NCI-H2196 treated with DMSO at 0.1 percent for 48 hours (cell line): Measurements from ENCODE around the gene ZSCAN22.

Experiments used
- DNase-seq: peaks from one replicate; lab custom pipeline; 2025; ENCODE audit not compliant: unreplicated experiment; lab: John Stamatoyannopoulos, UW

The ZSCAN22 gene

DNA sequence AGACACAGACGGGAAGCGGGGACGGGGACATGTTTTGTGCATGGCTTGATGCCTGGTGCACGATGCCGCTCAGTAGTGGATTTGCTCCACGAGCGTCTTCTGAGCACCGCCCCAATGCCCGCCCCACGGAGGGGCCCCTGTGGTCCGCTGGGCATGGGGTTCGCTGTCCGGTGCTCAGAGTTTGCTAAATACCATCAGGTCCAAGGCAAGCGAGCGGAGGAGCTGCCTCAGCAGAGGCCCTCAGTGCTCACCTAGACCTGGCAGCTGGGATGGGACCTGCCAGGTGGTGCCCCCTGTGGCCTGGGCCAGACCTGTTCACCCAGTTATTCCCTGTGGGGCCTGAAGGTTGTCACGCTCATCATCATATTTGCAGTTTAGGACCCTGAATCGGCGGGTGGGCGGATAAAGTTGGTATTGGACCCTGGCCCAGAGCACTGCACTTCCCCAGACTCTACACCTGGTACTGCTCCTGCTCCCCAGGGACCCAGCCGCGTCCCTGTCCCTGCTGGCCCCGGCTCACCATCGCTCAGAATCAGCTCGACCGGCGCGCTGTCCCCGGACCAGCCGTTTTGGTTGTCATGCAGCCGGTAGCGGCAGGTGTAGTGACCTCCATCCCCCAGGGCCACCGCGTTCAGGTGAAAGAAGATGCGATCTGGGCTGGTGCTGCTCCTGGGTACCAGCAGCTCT, 24.2 kb downstream of the ZSCAN22 start:
- DNase-seq, result no peak

GRCh38 chr19:58351558-58351878, 24.7 kb downstream of the ZSCAN22 start:
- DNase-seq, result no peak

GRCh38 chr19:58351990-58352755, 25.4 kb downstream of the ZSCAN22 start:
- no peak for DNase-seq

GRCh38 chr19:58352760-58353671, 26.2 kb downstream of the ZSCAN22 start, which contains the start of gene A1BG:
A1BG (minus strand) TSS chr19:58353492; CDS start chr19:58353437, 55 bp downstream.
- no peak for DNase-seq

DNA sequence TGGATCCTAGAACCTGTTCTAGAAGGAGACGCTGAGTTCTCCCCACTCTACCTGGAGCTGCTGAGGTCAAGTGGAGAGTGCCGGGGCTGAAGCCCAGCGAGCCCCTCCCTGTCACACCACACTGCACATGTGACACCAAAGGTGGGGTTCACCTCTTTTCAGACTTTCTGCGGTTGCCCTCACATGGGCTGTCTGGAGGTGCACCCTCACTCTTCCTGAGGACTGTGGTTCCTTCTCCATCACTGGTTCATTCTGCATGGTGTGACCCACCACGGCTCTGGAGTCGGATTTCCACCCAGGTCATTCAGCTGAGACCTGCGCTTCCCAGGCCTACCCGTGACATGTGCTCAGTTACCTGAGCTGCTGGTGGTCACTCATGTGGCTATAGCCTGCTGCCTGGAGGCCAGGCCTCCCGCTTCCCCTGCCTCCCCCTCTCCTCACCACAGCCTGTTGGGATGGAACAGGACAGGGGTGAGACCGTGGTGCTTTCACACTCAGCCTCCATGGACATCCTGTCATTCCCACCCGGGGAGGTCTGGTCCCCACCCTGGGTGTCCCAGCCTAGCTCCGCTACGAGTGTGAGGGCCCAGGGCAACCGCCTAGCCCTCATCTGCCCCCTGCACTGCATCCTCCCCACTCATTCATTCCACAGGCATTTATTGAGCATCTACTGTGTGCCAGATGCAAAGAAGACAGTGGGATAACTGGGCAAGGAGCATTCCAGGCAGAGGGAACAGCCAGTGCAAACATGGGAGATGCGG, 27.1 kb downstream of the ZSCAN22 start:
- DNase-seq, result no peak

- DNase-seq, result no peak
These were observed 27.8 kb downstream of the ZSCAN22 start for GRCh38 chr19:58354478-58355030.

DNA sequence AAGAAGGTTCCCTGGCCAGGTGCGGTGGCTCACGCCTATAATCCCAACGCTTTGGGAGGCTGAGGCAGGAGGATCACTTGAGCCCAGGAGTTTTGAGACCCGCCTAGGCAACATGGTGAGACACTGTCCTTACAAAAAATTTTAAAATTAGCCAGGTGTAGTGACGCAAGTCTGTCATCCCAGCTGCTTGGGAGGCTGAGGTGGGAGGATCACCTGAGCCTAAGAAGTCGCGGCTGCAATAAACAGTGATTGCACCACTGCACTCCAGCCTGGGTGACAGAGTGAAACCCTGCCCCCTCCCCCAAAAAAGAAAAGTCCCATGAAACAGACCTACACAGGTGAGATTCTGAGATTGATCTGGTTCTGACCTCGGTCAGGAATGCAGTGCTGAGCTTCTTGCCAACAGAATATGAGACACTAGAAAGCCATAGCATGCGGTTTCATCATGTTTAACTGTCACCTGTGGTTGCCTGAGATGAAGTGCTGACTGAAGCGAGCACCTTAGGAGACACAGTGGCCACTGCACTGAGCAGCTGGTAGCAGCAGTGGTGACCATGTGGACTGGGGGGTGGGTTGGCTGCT, 28.5 kb downstream of the ZSCAN22 start:
- DNase-seq, result no peak

DNA sequence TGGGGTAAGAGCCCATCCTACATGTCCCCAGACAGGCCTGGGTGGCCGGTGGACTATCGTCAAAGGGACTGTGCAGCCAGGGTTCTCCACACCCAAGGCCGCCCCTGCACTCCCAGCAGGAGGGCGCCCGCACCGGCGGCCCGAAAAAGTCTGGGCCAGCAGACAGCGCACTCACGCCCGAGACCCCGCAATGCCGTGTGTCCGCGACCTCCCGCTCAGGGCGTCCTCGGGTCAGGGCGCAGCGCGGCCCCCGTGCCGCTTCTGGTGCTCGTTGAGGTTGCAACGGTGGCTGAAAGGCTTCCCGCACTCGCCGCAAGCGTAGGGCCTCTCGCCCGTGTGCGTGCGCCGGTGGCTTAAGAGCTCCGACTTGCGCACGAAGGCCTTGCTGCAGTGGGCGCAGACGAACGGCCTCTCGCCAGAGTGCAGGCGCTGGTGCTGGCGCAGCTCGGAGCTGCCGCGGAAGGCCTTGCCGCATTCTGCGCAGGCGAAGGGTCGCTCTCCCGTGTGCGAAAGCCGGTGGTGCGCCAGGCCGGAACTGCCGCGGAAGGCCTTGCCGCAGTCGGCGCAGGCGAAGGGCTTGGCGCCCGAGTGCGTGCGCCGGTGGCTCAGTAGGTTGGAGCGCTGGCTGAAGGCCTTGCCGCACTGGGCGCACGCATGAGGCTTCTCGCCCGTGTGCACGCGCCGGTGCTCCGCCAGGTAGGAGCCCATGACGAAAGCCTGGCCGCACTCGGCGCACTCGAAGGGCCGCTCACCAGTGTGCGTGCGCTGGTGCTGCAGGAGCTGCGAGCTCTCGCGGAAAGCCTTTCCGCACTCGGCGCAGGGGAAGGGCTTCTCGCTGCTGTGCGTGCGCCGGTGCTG, 29.3 kb downstream of the ZSCAN22 start:
- no peak for DNase-seq

DNA sequence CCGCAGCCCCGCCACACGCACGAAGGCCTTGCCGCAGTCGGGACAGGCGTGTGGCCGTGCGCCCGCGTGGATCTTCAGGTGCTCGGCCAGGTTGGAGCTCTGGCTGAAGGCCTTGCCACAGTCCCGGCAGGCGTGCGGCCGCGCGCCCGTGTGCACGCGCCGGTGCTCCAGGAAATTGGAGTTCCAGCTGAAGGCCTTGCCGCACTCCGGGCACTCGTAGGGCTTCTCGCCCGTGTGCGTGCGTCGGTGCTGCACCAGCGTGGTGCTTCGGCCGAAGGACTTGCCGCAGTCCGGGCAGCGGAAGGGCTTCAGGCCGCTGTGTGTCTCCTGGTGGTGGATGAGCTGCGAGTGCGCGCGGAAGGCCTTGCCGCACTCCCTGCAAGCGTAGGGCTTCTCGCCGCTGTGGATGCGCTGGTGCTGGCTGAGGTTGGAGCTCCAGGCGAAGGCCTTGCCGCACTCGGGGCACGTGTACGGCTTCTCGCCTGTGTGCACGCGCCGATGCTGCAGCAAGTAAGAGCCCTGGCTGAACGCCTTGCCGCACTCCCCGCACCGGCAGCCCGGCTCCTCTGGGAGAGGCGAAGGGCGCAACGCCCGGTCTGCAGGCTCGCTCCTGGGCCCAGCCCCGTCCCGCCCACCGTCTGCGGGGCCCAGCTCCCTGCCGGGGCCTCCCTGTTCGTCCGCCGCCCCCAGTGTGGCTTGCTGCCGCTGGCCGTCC, 30.1 kb downstream of the ZSCAN22 start:
- no peak for DNase-seq

- no peak for DNase-seq
These were observed 30.8 kb downstream of the ZSCAN22 start for GRCh38 chr19:58357481-58358145.

DNA sequence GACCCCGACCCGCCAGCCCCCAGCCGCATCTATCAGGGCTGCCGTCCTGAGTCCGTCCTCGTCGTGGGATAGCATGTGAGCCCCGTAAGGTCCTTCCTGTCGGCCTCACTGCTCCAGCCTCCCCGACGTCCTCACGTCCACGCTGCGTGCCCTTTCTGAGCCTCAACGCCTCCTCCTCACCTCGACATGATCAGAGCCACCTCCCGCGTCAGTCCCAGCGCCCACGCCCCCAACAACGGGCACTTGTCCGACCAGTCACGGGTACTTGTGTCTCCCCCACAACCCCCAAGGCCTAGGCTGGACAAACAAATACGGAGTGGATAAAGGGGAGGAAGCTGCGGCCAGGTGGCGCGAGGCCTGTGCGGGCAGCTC, 35.1 kb downstream of the ZSCAN22 start:
- DNase-seq, result peak; percentile 48

DNA sequence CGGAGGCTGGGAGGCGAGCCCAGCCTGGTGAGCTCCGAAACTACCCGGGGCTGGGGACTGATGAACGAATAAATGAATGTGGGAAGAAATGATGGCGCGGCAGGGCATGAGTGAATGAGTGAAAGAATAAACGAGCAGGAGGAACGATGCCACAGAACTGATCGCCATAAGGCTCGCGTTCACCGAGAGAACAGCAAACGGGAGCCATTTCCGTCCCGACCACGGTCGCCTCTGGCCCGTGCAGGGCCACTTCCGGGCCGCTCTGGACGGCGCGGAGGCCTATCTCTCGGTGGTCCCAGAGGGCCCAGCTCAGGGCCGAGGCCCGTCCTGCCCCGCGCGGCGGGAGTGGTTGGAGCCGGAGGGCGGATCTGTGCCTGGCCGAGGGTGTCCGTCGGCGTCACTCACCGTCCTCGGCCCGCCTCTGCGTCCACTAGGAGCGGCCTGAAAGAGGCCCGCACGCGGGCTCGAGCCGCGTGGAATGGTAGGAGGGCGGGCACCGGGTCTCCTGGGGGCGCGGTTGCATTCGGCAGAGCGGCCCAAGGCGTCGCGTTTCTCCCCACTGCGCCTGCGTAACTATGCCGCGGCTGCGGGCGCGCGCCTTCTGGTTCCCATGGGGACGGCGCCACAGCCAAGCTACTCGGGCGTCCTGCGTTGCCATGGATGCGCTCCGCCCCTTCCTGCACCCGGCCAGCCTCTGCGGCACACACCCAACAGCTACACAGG, 35.6 kb downstream of the ZSCAN22 start, which contains the start of gene ZNF497:
TSS of gene ZNF497 (minus strand) at position 480 of the 723 bp plus-strand sequence. CDS start 5,116 bp downstream, outside the sequence.
- peak; percentile 96 for DNase-seq

DNA sequence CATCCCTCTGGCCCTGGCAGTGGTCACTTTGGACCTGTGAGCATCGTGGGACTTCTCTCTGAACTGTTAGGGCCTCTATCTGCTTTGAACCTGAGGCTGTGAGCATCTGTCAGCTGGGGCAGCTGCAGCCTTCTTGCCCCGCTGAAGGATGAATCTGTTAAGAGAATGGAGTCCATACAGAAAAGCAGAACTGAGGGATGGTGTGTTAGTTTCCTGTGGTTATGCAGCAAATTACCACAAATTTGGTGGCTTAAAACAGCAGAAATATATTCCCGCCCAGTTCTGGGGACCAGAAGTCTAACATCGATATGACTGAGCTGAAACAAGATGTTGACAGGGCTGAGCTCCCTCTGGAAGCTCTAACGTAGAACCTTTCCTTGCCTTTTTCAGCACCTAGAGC, 37.4 kb downstream of the ZSCAN22 start:
- DNase-seq, result no peak

GRCh38 chr19:58366585-58367430, 40.0 kb downstream of the ZSCAN22 start:
- no peak for DNase-seq

- no peak for DNase-seq
These were observed 41.1 kb downstream of the ZSCAN22 start for GRCh38 chr19:58367698-58368454.
